Stimulated activated naive CD8-positive, alpha-beta T cell treated with anti-CD3 and anti-CD28 coated beads, Interleukin-15, Interleukin-2, amounts not matched to agents 100 ng/mL and 50 ng/mL, for 24 hours (primary cell): ENCODE measurements around the gene SLCO2B1.

Experiments
- H3K27ac Mint-ChIP-seq: one replicate; pipeline ENCODE4 v1.8.0; 2021; ENCODE audit warnings: mild to moderate bottlenecking, mixed read lengths
- H3K27me3 Mint-ChIP-seq: one replicate; pipeline ENCODE4 v1.8.0; 2021; ENCODE audit warnings: mixed read lengths
- H3K36me3 Mint-ChIP-seq: one replicate; pipeline ENCODE4 v1.8.0; 2021; ENCODE audit warnings: low read depth, mixed read lengths
- H3K4me1 Mint-ChIP-seq: one replicate; pipeline ENCODE4 v1.8.0; 2021; ENCODE audit warnings: low read depth, mixed read lengths
- H3K4me3 Mint-ChIP-seq: one replicate; pipeline ENCODE4 v1.8.0; 2021; ENCODE audit warnings: mild to moderate bottlenecking, mixed read lengths
- H3K9me3 Mint-ChIP-seq: one replicate; pipeline ENCODE4 v1.8.0; 2021; ENCODE audit warnings: mixed read lengths

Gene SLCO2B1

GRCh38 chr11:75237050-75237449 lies 86.1 kb downstream of the SLCO2B1 start:
- Mint-ChIP-seq H3K4me3 (no peak overlapping the region), H3K4me1 (peaks cover 8% of the 10 kb centered on the region), H3K27me3 (peaks cover 26% of the 10 kb centered on the region), H3K27ac (no peak overlapping the region), H3K9me3 (no peaks in the 10 kb centered on the region), H3K36me3 (no peaks in the 10 kb centered on the region)

- H3K9me3 Mint-ChIP-seq = no peaks in the 10 kb centered on the region
- H3K4me3 Mint-ChIP-seq = no peak overlapping the region
- peaks cover 41% of the 10 kb centered on the region for H3K27me3 Mint-ChIP-seq
Observed at GRCh38 chr11:75238595-75239440, 87.9 kb downstream of the SLCO2B1 start.

GRCh38 chr11:75239531-75240290 lies 88.8 kb downstream of the SLCO2B1 start:
- no peaks in the 10 kb centered on the region for H3K9me3 Mint-ChIP-seq
- H3K27me3 Mint-ChIP-seq = peaks cover 44% of the 10 kb centered on the region

More at GRCh38 chr11:75238595-75239440, 87.9 kb downstream of the SLCO2B1 start:
- Mint-ChIP-seq H3K36me3 (no peaks in the 10 kb centered on the region), H3K27ac (no peak overlapping the region), H3K4me1 (peaks cover 13% of the 10 kb centered on the region)

GRCh38 chr11:75240311-75241035 lies 89.6 kb downstream of the SLCO2B1 start, which contains the start of gene TPBGL:
TPBGL (plus strand) TSS chr11:75240774; CDS start chr11:75241050, 276 bp downstream.
- peaks cover 13% of the 10 kb centered on the region for H3K4me1 Mint-ChIP-seq
- peak within 1 kb of the TSS; percentile 75 for H3K4me3 Mint-ChIP-seq
- H3K27ac Mint-ChIP-seq = no peak within 1 kb of the TSS
- peaks cover 44% of the 10 kb centered on the region for H3K27me3 Mint-ChIP-seq
- H3K9me3 Mint-ChIP-seq = no peaks in the 10 kb centered on the region
- no peaks in the 10 kb centered on the region for H3K36me3 Mint-ChIP-seq

More at GRCh38 chr11:75239531-75240290, 88.8 kb downstream of the SLCO2B1 start:
- Mint-ChIP-seq H3K27ac (no peak overlapping the region), H3K36me3 (no peaks in the 10 kb centered on the region), H3K4me3 (peak overlapping the region; percentile 75), H3K4me1 (peaks cover 13% of the 10 kb centered on the region)

- Mint-ChIP-seq H3K36me3 (no peaks in the 10 kb centered on the region), H3K27me3 (peaks cover 44% of the 10 kb centered on the region), H3K9me3 (no peaks in the 10 kb centered on the region), H3K27ac (no peak overlapping the region), H3K4me3 (peak overlapping the region; percentile 60), H3K4me1 (peaks cover 13% of the 10 kb centered on the region)
Observed at GRCh38 chr11:75241036-75241905, 90.4 kb downstream of the SLCO2B1 start.

- H3K4me3 Mint-ChIP-seq = peak overlapping the region; percentile 73
- H3K27ac Mint-ChIP-seq = no peak overlapping the region
- H3K36me3 Mint-ChIP-seq = no peaks in the 10 kb centered on the region
- peaks cover 41% of the 10 kb centered on the region for H3K27me3 Mint-ChIP-seq
- H3K9me3 Mint-ChIP-seq = no peaks in the 10 kb centered on the region
- peaks cover 13% of the 10 kb centered on the region for H3K4me1 Mint-ChIP-seq
Observed at GRCh38 chr11:75241906-75242644, 91.2 kb downstream of the SLCO2B1 start.

GRCh38 chr11:75242722-75243600 lies 92.1 kb downstream of the SLCO2B1 start:
- H3K36me3 Mint-ChIP-seq = no peaks in the 10 kb centered on the region
- H3K4me1 Mint-ChIP-seq = peaks cover 13% of the 10 kb centered on the region
- peaks cover 36% of the 10 kb centered on the region for H3K27me3 Mint-ChIP-seq
- H3K27ac Mint-ChIP-seq = no peak overlapping the region
- peak overlapping the region; percentile 73 for H3K4me3 Mint-ChIP-seq
- H3K9me3 Mint-ChIP-seq = no peaks in the 10 kb centered on the region

- H3K4me1 Mint-ChIP-seq = peaks cover 13% of the 10 kb centered on the region
- H3K27ac Mint-ChIP-seq = no peak overlapping the region
- no peaks in the 10 kb centered on the region for H3K36me3 Mint-ChIP-seq
- no peak overlapping the region for H3K4me3 Mint-ChIP-seq
- H3K9me3 Mint-ChIP-seq = no peaks in the 10 kb centered on the region
- peaks cover 29% of the 10 kb centered on the region for H3K27me3 Mint-ChIP-seq
Observed at GRCh38 chr11:75244052-75244814, 93.3 kb downstream of the SLCO2B1 start.

GRCh38 chr11:75245356-75246005 lies 94.6 kb downstream of the SLCO2B1 start:
- H3K4me3 Mint-ChIP-seq = no peak overlapping the region
- H3K9me3 Mint-ChIP-seq = no peaks in the 10 kb centered on the region
- no peaks in the 10 kb centered on the region for H3K36me3 Mint-ChIP-seq
- peaks cover 5% of the 10 kb centered on the region for H3K4me1 Mint-ChIP-seq
- H3K27ac Mint-ChIP-seq = no peak overlapping the region
- H3K27me3 Mint-ChIP-seq = peaks cover 27% of the 10 kb centered on the region

- H3K4me1 Mint-ChIP-seq = peaks cover 5% of the 10 kb centered on the region
- no peak overlapping the region for H3K4me3 Mint-ChIP-seq
- no peak overlapping the region for H3K27ac Mint-ChIP-seq
- H3K27me3 Mint-ChIP-seq = peaks cover 27% of the 10 kb centered on the region
- no peaks in the 10 kb centered on the region for H3K9me3 Mint-ChIP-seq
- H3K36me3 Mint-ChIP-seq = no peaks in the 10 kb centered on the region
Observed at GRCh38 chr11:75246006-75246670, 95.2 kb downstream of the SLCO2B1 start.

- Mint-ChIP-seq H3K36me3 (no peaks in the 10 kb centered on the region), H3K9me3 (no peaks in the 10 kb centered on the region), H3K4me1 (peaks cover 5% of the 10 kb centered on the region), H3K27ac (no peak overlapping the region), H3K27me3 (peaks cover 27% of the 10 kb centered on the region), H3K4me3 (no peak overlapping the region)
Observed at GRCh38 chr11:75246671-75247350, 95.9 kb downstream of the SLCO2B1 start.
